HCT116 (cell line): ENCODE results near the gene GMDS. TPM values are rescaled to one million over a fixed set of nuclear protein-coding genes. Genes with fewer than 3 reads are reported as not detected.

Source experiments
- ATAC-seq: fragments of 200-7000 bp; cut with Tn5 transposase; 2 replicates; pipeline ENCODE4 v1.9.1; 2020; ENCODE audit warnings: mild to moderate bottlenecking, moderate library complexity
- BruUV-seq: library from RNA; stranded (reverse); fragments of 400-500 nt; replicated peaks from 2 replicates; lab custom pipeline; 2021; lab: Mats Ljungman, UMichigan
- CTCF ChIA-PET: fragments of 300-600 bp; sonication (Branson Sonifier 250); formaldehyde crosslinking; loops from one replicate; lab custom pipeline; 2021; ENCODE audit warnings: antibody characterized with exemption; lab: Charles Lee
- POLR2A ChIA-PET: fragments of 300-600, 350-600 bp; sonication (Branson Sonifier 250); formaldehyde crosslinking; loops from one replicate; lab custom pipeline; 2021; ENCODE audit warnings: antibody characterized with exemption; lab: Charles Lee
- RAD21 ChIA-PET, 2 experiments: fragments of 300-600 bp; sonication (Branson Sonifier 250); formaldehyde crosslinking; loops; one replicate each; lab custom pipeline; 2023; ENCODE audit warnings: low total read pairs in 2 of 2; ENCODE audit not compliant: uncharacterized antibody in 2 of 2, unreplicated experiment in 2 of 2, low non-redundant PET in 1 of 2; lab: Charles Lee
- DNase-seq: peaks from one replicate; pipeline ENCODE4 v3.0.0-alpha.2; 2010; ENCODE audit warnings: low read depth, low spot score
- H2AFZ ChIP-seq: fragments of 200-600 bp; shearing (Covaris generic), sonication (generic); 2 replicates; pipeline ENCODE4 v1.6.1; 2017; ENCODE audit warnings: low read depth, mixed run types, mixed read lengths, antibody characterized with exemption, low read length; ENCODE audit not compliant: poor library complexity, severe bottlenecking
- H3K27ac ChIP-seq: 2 replicates; pipeline ENCODE4 v1.5.1; 2012; ENCODE audit warnings: low read depth, low read length
- H3K27me3 ChIP-seq: fragments of 200-600 bp; sonication (generic); 2 replicates; pipeline ENCODE4 v1.6.1; 2016; ENCODE audit warnings: mixed run types, low read length, mixed read lengths; ENCODE audit not compliant: insufficient read depth
- H3K36me3 ChIP-seq, 2 experiments: fragments of 200-500 bp in 1 of 2; fragments of 200-600 bp in 1 of 2; sonication (Bioruptor generic) in 1 of 2; sonication (generic) in 1 of 2; 2 replicates each; pipeline versions ENCODE4 v1.5.1 to v1.6.1; 2014 to 2016; ENCODE audit warnings: low read length in 2 of 2, inconsistent platforms in 1 of 2, mixed read lengths in 1 of 2, mixed run types in 1 of 2; ENCODE audit not compliant: insufficient read depth in 2 of 2, control insufficient read depth in 1 of 2
- H3K4me1 ChIP-seq, 2 experiments: fragments of 200-600 bp in 1 of 2; sonication (generic) in 1 of 2; 2 replicates each; pipeline versions ENCODE4 v1.5.1 to v1.6.1; 2012 to 2017; ENCODE audit warnings: low read length in 2 of 2, inconsistent platforms in 1 of 2, mild to moderate bottlenecking in 1 of 2, mixed read lengths in 1 of 2, mixed run types in 1 of 2, moderate library complexity in 1 of 2; ENCODE audit not compliant: insufficient read depth in 2 of 2, control insufficient read depth in 1 of 2
- H3K4me2 ChIP-seq: fragments of 200-600 bp; sonication (generic); 2 replicates; pipeline ENCODE4 v1.6.1; 2017; ENCODE audit warnings: mixed run types, low read length, mixed read lengths
- H3K4me3 ChIP-seq, 2 experiments: fragments of 200-600 bp in 1 of 2; sonication (generic) in 1 of 2; replicated peaks in 1 of 2; 2 replicates each; pipeline ENCODE4 v1.5.1; 2011 to 2016; ENCODE audit warnings: low read length in 2 of 2, control low read depth in 1 of 2, low read depth in 1 of 2, mild to moderate bottlenecking in 1 of 2, mixed read lengths in 1 of 2, mixed run types in 1 of 2
- H3K79me2 ChIP-seq: fragments of 200-600 bp; sonication (generic); 2 replicates; pipeline ENCODE4 v1.6.1; 2017; ENCODE audit warnings: mild to moderate bottlenecking, mixed run types, low read length, moderate library complexity, mixed read lengths; ENCODE audit not compliant: insufficient read depth
- H3K9ac ChIP-seq: fragments of 200-600 bp; sonication (generic); 2 replicates; pipeline ENCODE4 v1.6.1; 2016; ENCODE audit warnings: low read length, mixed read lengths
- H3K9me2 ChIP-seq: fragments of 200-600 bp; sonication (generic), shearing (Covaris generic); 2 replicates; pipeline ENCODE4 v1.6.1; 2017; ENCODE audit warnings: mixed run types, mild to moderate bottlenecking, moderate library complexity; ENCODE audit not compliant: insufficient read depth
- H3K9me3 ChIP-seq, 2 experiments: fragments of 200-500 bp in 1 of 2; fragments of 200-600 bp in 1 of 2; sonication (Bioruptor generic) in 1 of 2; sonication (generic) in 1 of 2; 2 replicates each; pipeline ENCODE4 v1.6.1; 2014 to 2017; ENCODE audit warnings: low read length in 2 of 2, mixed read lengths in 2 of 2, inconsistent platforms in 1 of 2, low read depth in 1 of 2, mild to moderate bottlenecking in 1 of 2, mixed run types in 1 of 2, moderate library complexity in 1 of 2; ENCODE audit not compliant: control insufficient read depth in 1 of 2, insufficient read depth in 1 of 2
- H4K20me1 ChIP-seq: fragments of 200-600 bp; sonication (generic), shearing (Covaris generic); 2 replicates; pipeline ENCODE4 v1.6.1; 2017; ENCODE audit warnings: mixed run types, mild to moderate bottlenecking, moderate library complexity; ENCODE audit not compliant: insufficient read depth
- ATF3 ChIP-seq: IDR thresholded peaks from 2 replicates; pipeline ENCODE4 v1.6.1; 2012
- CBX3 ChIP-seq: IDR thresholded peaks from 2 replicates; pipeline ENCODE4 v1.6.1; 2012; ENCODE audit warnings: low read depth
- CEBPB ChIP-seq: IDR thresholded peaks from 2 replicates; pipeline ENCODE4 v1.6.1; 2012; ENCODE audit warnings: low read depth
- CTCF ChIP-seq, 3 experiments: fragments of 200-600 bp in 1 of 3; sonication (generic) in 1 of 3; IDR thresholded peaks in 2 of 3; conservative IDR thresholded peaks in 1 of 3; 2 replicates each; pipeline ENCODE4 v1.5.1; 2012 to 2017; ENCODE audit warnings: low read depth in 2 of 3, low read length in 2 of 3, antibody characterized with exemption in 1 of 3, borderline replicate concordance in 1 of 3, control low read depth in 1 of 3, mild to moderate bottlenecking in 1 of 3, mixed read lengths in 1 of 3, mixed run types in 1 of 3, moderate library complexity in 1 of 3; ENCODE audit not compliant: insufficient read depth in 1 of 3
- EGR1 ChIP-seq: IDR thresholded peaks from 2 replicates; pipeline ENCODE4 v1.6.1; 2012; ENCODE audit warnings: low read depth
- EZH2 ChIP-seq: fragments of 200-600 bp; sonication (generic); IDR thresholded peaks from 2 replicates; pipeline ENCODE4 v1.6.1; 2017; ENCODE audit warnings: antibody characterized with exemption, mixed run types
- EZH2phosphoT487 ChIP-seq: fragments of 200-600 bp; IDR thresholded peaks from 2 replicates; pipeline ENCODE4 v1.6.1; 2018; ENCODE audit warnings: antibody characterized with exemption, borderline replicate concordance
- FOSL1 ChIP-seq: IDR thresholded peaks from 2 replicates; pipeline ENCODE4 v1.6.1; 2012; ENCODE audit warnings: low read depth
- JUND ChIP-seq: IDR thresholded peaks from 2 replicates; pipeline ENCODE4 v1.6.1; 2012
- MAX ChIP-seq: IDR thresholded peaks from 2 replicates; pipeline ENCODE4 v1.6.1; 2012
- POLR2AphosphoS5 ChIP-seq: IDR thresholded peaks from 2 replicates; pipeline ENCODE4 v1.6.1; 2011; ENCODE audit warnings: mild to moderate bottlenecking, low read depth, low read length, moderate library complexity
- RAD21 ChIP-seq: IDR thresholded peaks from 2 replicates; pipeline ENCODE4 v1.6.1; 2012; ENCODE audit warnings: low read depth, mild to moderate bottlenecking
- REST ChIP-seq: IDR thresholded peaks from 2 replicates; pipeline ENCODE4 v1.6.1; 2012; ENCODE audit warnings: low read depth
- SIN3A ChIP-seq: IDR thresholded peaks from 2 replicates; pipeline ENCODE4 v1.6.1; 2012; ENCODE audit warnings: low read depth
- SP1 ChIP-seq: IDR thresholded peaks from 2 replicates; pipeline ENCODE4 v1.6.1; 2012; ENCODE audit warnings: low read depth
- SRF ChIP-seq: IDR thresholded peaks from 2 replicates; pipeline ENCODE4 v1.6.1; 2012; ENCODE audit warnings: low read depth
- YY1 ChIP-seq: IDR thresholded peaks from 2 replicates; pipeline ENCODE4 v1.6.1; 2011; ENCODE audit warnings: low read length, low read depth, moderate library complexity, mild to moderate bottlenecking; ENCODE audit not compliant: insufficient replicate concordance; ENCODE audit errors: extremely low read depth
- ZBTB33 ChIP-seq: IDR thresholded peaks from 2 replicates; pipeline ENCODE4 v1.6.1; 2011; ENCODE audit warnings: mild to moderate bottlenecking, low read length, moderate library complexity; ENCODE audit not compliant: insufficient replicate concordance; ENCODE audit errors: extremely low read depth
- ZFX ChIP-seq: fragments of 450-650 bp; IDR thresholded peaks from 2 replicates; pipeline ENCODE4 v1.6.1; 2017
- ZNF274 ChIP-seq: fragments of 200-500 bp; sonication (Bioruptor generic); IDR thresholded peaks from 2 replicates; pipeline ENCODE4 v1.6.1; 2014; ENCODE audit warnings: mild to moderate bottlenecking, low read depth, low read length, inconsistent platforms
- intact Hi-C: fragments of 100-400 bp; cut with micrococcal nuclease; formaldehyde crosslinking; loops from 2 replicates; pipeline ENCODE4 v1.10.0; 2022
- total RNA-seq: library from RNA; stranded (reverse); gene quantifications from one replicate; pipeline ENCODE4 v1.2.1, GENCODE V29; 2021; ENCODE audit not compliant: unreplicated experiment

The GMDS gene
- total RNA-seq, 1 experiment from 2014 or later: 34.4 TPM

- RAD21 ChIA-PET: no interaction called here
- no peaks in the 10 kb centered on the region for H3K9me2 ChIP-seq
- BruUV-seq: no TSS peak
- ATAC-seq: no peak
- no peak overlapping the region for H3K27ac ChIP-seq
- no peaks in the 10 kb centered on the region for H3K27me3 ChIP-seq
- H2AFZ ChIP-seq: no peak overlapping the region
- H3K4me2 ChIP-seq: no peak overlapping the region
- no peaks in the 10 kb centered on the region for H3K36me3 ChIP-seq
- no peaks in the 10 kb centered on the region for H3K9me3 ChIP-seq
- H4K20me1 ChIP-seq: no peaks in the 10 kb centered on the region
- no peak for TF ChIP-seq ZNF274
- TF ChIP-seq SIN3A: no peak
- TF ChIP-seq ZFX: no peak
- TF ChIP-seq FOSL1: no peak
- no peak for TF ChIP-seq MAX
- no peak for TF ChIP-seq YY1
- TF ChIP-seq CEBPB: no peak
- TF ChIP-seq REST: no peak
- no peak for TF ChIP-seq EZH2
- no peak for TF ChIP-seq EZH2phosphoT487
- no peak for TF ChIP-seq EGR1
- no peak for TF ChIP-seq CBX3
- no peak for TF ChIP-seq SP1
- TF ChIP-seq SRF: no peak
- TF ChIP-seq POLR2AphosphoS5: no peak
- no peak for TF ChIP-seq ATF3
- no peak for TF ChIP-seq JUND
- TF ChIP-seq RAD21: no peak
- TF ChIP-seq ZBTB33: no peak
- no peak for TF ChIP-seq CTCF (IDR thresholded peaks at IDR 0.05 in 2 of 3, conservative IDR thresholded peaks at IDR 0.05 in 1 of 3; ENCODE audit: borderline replicate concordance in 1 of 3, insufficient read depth in 1 of 3, low read depth in 2 of 3, low read length in 2 of 3)
- TF ChIP-seq, all 23 proteins: peak for 0
- Histone ChIP-seq H3K9ac (no peak overlapping the region), H3K79me2 (no peaks in the 10 kb centered on the region), H3K4me1 (no peaks in the 10 kb centered on the region), H3K4me3 (no peak overlapping the region)
- no peak for DNase-seq
- intact Hi-C loops: no loop called here
- ChIA-PET POLR2A (no interaction called here), CTCF (no interaction called here)
These were observed 419.5 kb downstream of the GMDS start for GRCh38 chr6:1825926-1826325.
